ENCODE results near the gene KLHL30. TPM values are rescaled to one million over a fixed set of nuclear protein-coding genes. Genes with fewer than 3 reads are reported as not detected.

The KLHL30 gene
- total and polyA plus RNA-seq, 2 experiments from 2014 or later = 0.07 TPM; not detected in 1

DNA sequence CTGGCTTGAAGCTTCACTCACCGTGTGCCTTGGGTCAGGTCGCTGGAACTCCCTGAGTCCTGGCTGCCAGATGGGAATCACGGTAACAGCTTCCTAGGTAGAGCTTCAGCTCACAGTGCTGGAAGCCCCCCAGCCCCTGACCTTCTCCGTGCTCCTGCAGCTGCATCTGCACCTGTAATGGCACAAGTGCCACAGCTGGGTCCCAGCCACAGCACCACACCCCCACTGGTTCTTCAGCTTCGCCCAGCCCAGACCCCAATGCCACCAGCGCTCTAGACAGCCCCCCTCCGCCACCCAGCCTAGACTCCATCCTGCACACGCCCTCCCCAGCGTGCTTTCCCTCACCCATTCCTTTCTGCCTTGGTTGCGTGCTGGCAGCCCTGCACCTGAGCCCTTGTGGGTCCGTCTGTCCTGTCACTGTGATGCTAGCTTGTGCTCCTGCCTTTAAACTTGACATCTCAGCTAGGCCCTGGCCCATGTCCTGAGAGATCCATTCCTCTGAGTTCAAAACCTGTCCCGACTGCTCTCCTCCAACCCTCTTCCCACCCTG is 45.9 kb upstream of the KLHL30 start:
- peaks cover 26% of the 10 kb centered on the region for H3K27me3 Mint-ChIP-seq (ENCODE audit: insufficient read depth, low read depth, poor library complexity)
- TF ChIP-seq POLR2AphosphoS5 (IDR thresholded peaks at IDR 0.05; ENCODE audit: low read depth) = no peak
- no peak for TF ChIP-seq ETS1 (IDR thresholded peaks at IDR 0.05)
- TF ChIP-seq ZNF114 (CRISPR knock-in tag; IDR thresholded peaks at IDR 0.05) = no peak
- TF ChIP-seq, protein P1, sequence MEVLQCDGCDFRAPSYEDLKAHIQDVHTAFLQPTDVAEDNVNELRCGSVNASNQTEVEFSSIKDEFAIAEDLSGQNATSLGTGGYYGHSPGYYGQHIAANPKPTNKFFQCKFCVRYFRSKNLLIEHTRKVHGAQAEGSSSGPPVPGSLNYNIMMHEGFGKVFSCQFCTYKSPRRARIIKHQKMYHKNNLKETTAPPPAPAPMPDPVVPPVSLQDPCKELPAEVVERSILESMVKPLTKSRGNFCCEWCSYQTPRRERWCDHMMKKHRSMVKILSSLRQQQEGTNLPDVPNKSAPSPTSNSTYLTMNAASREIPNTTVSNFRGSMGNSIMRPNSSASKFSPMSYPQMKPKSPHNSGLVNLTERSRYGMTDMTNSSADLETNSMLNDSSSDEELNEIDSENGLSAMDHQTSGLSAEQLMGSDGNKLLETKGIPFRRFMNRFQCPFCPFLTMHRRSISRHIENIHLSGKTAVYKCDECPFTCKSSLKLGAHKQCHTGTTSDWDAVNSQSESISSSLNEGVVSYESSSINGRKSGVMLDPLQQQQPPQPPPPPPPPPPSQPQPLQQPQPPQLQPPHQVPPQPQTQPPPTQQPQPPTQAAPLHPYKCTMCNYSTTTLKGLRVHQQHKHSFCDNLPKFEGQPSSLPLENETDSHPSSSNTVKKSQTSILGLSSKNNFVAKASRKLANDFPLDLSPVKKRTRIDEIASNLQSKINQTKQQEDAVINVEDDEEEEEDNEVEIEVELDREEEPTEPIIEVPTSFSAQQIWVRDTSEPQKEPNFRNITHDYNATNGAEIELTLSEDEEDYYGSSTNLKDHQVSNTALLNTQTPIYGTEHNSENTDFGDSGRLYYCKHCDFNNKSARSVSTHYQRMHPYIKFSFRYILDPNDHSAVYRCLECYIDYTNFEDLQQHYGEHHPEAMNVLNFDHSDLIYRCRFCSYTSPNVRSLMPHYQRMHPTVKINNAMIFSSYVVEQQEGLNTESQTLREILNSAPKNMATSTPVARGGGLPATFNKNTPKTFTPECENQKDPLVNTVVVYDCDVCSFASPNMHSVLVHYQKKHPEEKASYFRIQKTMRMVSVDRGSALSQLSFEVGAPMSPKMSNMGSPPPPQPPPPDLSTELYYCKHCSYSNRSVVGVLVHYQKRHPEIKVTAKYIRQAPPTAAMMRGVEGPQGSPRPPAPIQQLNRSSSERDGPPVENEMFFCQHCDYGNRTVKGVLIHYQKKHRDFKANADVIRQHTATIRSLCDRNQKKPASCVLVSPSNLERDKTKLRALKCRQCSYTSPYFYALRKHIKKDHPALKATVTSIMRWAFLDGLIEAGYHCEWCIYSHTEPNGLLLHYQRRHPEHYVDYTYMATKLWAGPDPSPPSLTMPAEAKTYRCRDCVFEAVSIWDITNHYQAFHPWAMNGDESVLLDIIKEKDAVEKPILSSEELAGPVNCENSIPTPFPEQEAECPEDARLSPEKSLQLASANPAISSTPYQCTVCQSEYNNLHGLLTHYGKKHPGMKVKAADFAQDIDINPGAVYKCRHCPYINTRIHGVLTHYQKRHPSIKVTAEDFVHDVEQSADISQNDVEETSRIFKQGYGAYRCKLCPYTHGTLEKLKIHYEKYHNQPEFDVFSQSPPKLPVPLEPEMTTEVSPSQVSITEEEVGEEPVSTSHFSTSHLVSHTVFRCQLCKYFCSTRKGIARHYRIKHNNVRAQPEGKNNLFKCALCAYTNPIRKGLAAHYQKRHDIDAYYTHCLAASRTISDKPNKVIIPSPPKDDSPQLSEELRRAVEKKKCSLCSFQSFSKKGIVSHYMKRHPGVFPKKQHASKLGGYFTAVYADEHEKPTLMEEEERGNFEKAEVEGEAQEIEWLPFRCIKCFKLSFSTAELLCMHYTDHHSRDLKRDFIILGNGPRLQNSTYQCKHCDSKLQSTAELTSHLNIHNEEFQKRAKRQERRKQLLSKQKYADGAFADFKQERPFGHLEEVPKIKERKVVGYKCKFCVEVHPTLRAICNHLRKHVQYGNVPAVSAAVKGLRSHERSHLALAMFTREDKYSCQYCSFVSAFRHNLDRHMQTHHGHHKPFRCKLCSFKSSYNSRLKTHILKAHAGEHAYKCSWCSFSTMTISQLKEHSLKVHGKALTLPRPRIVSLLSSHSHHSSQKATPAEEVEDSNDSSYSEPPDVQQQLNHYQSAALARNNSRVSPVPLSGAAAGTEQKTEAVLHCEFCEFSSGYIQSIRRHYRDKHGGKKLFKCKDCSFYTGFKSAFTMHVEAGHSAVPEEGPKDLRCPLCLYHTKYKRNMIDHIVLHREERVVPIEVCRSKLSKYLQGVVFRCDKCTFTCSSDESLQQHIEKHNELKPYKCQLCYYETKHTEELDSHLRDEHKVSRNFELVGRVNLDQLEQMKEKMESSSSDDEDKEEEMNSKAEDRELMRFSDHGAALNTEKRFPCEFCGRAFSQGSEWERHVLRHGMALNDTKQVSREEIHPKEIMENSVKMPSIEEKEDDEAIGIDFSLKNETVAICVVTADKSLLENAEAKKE (CRISPR knock-in tag; IDR thresholded peaks at IDR 0.05) = no peak
- no peak for TF ChIP-seq CREB1 (CRISPR knock-in tag; IDR thresholded peaks at IDR 0.05; ENCODE audit: low read depth)
- TF ChIP-seq EZH2 (IDR thresholded peaks at IDR 0.05; ENCODE audit: low read depth, unreplicated experiment) = no peak
- no peak for TF ChIP-seq EZH2phosphoT487 (IDR thresholded peaks at IDR 0.05; ENCODE audit: unreplicated experiment)
- TF ChIP-seq, protein P2, sequence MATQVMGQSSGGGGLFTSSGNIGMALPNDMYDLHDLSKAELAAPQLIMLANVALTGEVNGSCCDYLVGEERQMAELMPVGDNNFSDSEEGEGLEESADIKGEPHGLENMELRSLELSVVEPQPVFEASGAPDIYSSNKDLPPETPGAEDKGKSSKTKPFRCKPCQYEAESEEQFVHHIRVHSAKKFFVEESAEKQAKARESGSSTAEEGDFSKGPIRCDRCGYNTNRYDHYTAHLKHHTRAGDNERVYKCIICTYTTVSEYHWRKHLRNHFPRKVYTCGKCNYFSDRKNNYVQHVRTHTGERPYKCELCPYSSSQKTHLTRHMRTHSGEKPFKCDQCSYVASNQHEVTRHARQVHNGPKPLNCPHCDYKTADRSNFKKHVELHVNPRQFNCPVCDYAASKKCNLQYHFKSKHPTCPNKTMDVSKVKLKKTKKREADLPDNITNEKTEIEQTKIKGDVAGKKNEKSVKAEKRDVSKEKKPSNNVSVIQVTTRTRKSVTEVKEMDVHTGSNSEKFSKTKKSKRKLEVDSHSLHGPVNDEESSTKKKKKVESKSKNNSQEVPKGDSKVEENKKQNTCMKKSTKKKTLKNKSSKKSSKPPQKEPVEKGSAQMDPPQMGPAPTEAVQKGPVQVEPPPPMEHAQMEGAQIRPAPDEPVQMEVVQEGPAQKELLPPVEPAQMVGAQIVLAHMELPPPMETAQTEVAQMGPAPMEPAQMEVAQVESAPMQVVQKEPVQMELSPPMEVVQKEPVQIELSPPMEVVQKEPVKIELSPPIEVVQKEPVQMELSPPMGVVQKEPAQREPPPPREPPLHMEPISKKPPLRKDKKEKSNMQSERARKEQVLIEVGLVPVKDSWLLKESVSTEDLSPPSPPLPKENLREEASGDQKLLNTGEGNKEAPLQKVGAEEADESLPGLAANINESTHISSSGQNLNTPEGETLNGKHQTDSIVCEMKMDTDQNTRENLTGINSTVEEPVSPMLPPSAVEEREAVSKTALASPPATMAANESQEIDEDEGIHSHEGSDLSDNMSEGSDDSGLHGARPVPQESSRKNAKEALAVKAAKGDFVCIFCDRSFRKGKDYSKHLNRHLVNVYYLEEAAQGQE (IDR thresholded peaks at IDR 0.05; ENCODE audit: unreplicated experiment) = no peak
- TF ChIP-seq NANOG (IDR thresholded peaks at IDR 0.05; ENCODE audit: borderline replicate concordance) = no peak
- no peak for TF ChIP-seq STAT1 (IDR thresholded peaks at IDR 0.05; ENCODE audit: unreplicated experiment)
- no peak for TF ChIP-seq JUNB (IDR thresholded peaks at IDR 0.05; ENCODE audit: unreplicated experiment)
- no peak for TF ChIP-seq ZNF331 (CRISPR knock-in tag; IDR thresholded peaks at IDR 0.05; ENCODE audit: low read depth)
- TF ChIP-seq, protein P3, sequence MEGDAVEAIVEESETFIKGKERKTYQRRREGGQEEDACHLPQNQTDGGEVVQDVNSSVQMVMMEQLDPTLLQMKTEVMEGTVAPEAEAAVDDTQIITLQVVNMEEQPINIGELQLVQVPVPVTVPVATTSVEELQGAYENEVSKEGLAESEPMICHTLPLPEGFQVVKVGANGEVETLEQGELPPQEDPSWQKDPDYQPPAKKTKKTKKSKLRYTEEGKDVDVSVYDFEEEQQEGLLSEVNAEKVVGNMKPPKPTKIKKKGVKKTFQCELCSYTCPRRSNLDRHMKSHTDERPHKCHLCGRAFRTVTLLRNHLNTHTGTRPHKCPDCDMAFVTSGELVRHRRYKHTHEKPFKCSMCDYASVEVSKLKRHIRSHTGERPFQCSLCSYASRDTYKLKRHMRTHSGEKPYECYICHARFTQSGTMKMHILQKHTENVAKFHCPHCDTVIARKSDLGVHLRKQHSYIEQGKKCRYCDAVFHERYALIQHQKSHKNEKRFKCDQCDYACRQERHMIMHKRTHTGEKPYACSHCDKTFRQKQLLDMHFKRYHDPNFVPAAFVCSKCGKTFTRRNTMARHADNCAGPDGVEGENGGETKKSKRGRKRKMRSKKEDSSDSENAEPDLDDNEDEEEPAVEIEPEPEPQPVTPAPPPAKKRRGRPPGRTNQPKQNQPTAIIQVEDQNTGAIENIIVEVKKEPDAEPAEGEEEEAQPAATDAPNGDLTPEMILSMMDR (conservative IDR thresholded peaks at IDR 0.05; ENCODE audit: low read depth in 2 of 2) = no peak
- Histone ChIP-seq H3K27me3 (ENCODE audit: insufficient read depth) (no peaks in the 10 kb centered on the region), H3F3A (replicated peaks; ENCODE audit: low read depth) (peaks cover 8% of the 10 kb centered on the region; the same call in 1 of the 2 replicates), H3K4me1 (ENCODE audit: insufficient read depth) (peaks cover 22% of the 10 kb centered on the region), H3K79me2 (replicated peaks; ENCODE audit: insufficient read depth) (no peaks in the 10 kb centered on the region), H3K36me3 (ENCODE audit: insufficient read depth) (no peaks in the 10 kb centered on the region; the same call in 1 of the 2 replicates), H3K4me2 (no peak overlapping the region), H4K20me1 (replicated peaks; ENCODE audit: insufficient read depth) (no peaks in the 10 kb centered on the region; the same call in 1 of the 2 replicates), H3K4me3 (no peak overlapping the region), H2AFZ (no peak overlapping the region), H3K27ac (ENCODE audit: low read depth) (no peak overlapping the region), H3K9me2 (ENCODE audit: insufficient read depth) (no peaks in the 10 kb centered on the region)
- peaks cover 34% of the 10 kb centered on the region for H3K4me1 Mint-ChIP-seq
- no peak for DNase-seq (ENCODE audit: low spot score)
- ATAC-seq = no peak
- H3K36me3 Mint-ChIP-seq (ENCODE audit: low read depth) = peaks cover 57% of the 10 kb centered on the region
- H3K9me3 Mint-ChIP-seq = no peaks in the 10 kb centered on the region; the same call in 2 of the 3 replicates
- H3K27ac Mint-ChIP-seq = no peak overlapping the region
- no peak overlapping the region; the same call in 2 of the 3 replicates for H3K4me3 Mint-ChIP-seq
